H1 (cell line): Measurements from ENCODE around the gene F11. TPM values are rescaled to one million over a fixed set of nuclear protein-coding genes. Genes with fewer than 3 reads are reported as not detected.

Source experiments
- CTCF ChIA-PET: fragments of 300-600 bp; sonication (Branson Sonifier 250); formaldehyde crosslinking; loops from one replicate; lab custom pipeline; 2021; ENCODE audit not compliant: partially characterized antibody; lab: Charles Lee
- POLR2A ChIA-PET: fragments of 300-600 bp; sonication (Branson Sonifier 250); formaldehyde crosslinking; loops from one replicate; lab custom pipeline; 2021; ENCODE audit warnings: inconsistent platforms; ENCODE audit not compliant: partially characterized antibody; lab: Charles Lee
- DNase-seq, 2 experiments: peaks; one replicate each; pipeline versions ENCODE4 v3.0.0 to v3.0.0-alpha.2; 2010 to 2022; ENCODE audit warnings: low spot score in 2 of 2, low read depth in 1 of 2, mixed read lengths in 1 of 2
- FAIRE-seq: peaks from 2 replicates; lab custom pipeline; 2011; peaks lifted over from hg19 to GRCh38; lab: Jason Lieb, UNC
- H2AFZ ChIP-seq: 2 replicates; pipeline ENCODE4 v1.8.1; 2012; ENCODE audit warnings: low read length, inconsistent platforms
- H2AK5ac ChIP-seq: 2 replicates; pipeline ENCODE4 v1.6.1; 2013; ENCODE audit warnings: low read depth, low read length
- H2BK120ac ChIP-seq: replicated peaks from 2 replicates; pipeline ENCODE3; 2013; ENCODE audit warnings: low read depth, low read length, inconsistent platforms
- H2BK12ac ChIP-seq: 2 replicates; pipeline ENCODE4 v1.6.1; 2013; ENCODE audit warnings: low read depth, low read length
- H2BK15ac ChIP-seq: 2 replicates; pipeline ENCODE4 v1.6.1; 2013; ENCODE audit warnings: low read length
- H2BK20ac ChIP-seq: 2 replicates; pipeline ENCODE4 v1.6.1; 2013; ENCODE audit warnings: low read length
- H2BK5ac ChIP-seq: 2 replicates; pipeline ENCODE4 v1.6.1; 2013; ENCODE audit warnings: low read depth, low read length
- H3K14ac ChIP-seq: 2 replicates; pipeline ENCODE4 v1.6.1; 2013; ENCODE audit warnings: inconsistent platforms; ENCODE audit not compliant: insufficient read length
- H3K18ac ChIP-seq: 2 replicates; pipeline ENCODE4 v1.6.1; 2013; ENCODE audit warnings: low read length; ENCODE audit errors: extremely low read depth
- H3K23ac ChIP-seq: 2 replicates; pipeline ENCODE4 v1.6.1; 2013; ENCODE audit warnings: inconsistent platforms; ENCODE audit not compliant: insufficient read length
- H3K23me2 ChIP-seq: 2 replicates; pipeline ENCODE4 v1.6.1; 2013; ENCODE audit warnings: low read depth, low read length
- H3K27ac ChIP-seq: 2 replicates; pipeline ENCODE4 v1.6.1; 2011; ENCODE audit warnings: low read depth, low read length, inconsistent platforms
- H3K27me3 ChIP-seq, 4 experiments: replicated peaks in 1 of 4; 1 replicate in 1 of 4; 2 replicates in 3 of 4; pipeline versions ENCODE4 v1.6.1 to v1.8.1; 2011 to 2013; ENCODE audit warnings: low read length in 3 of 4, mild to moderate bottlenecking in 3 of 4, inconsistent platforms in 2 of 4, mixed read lengths in 2 of 4, moderate library complexity in 1 of 4; ENCODE audit not compliant: control insufficient read depth in 3 of 4, insufficient read depth in 3 of 4; ENCODE audit errors: extremely low read depth in 1 of 4
- H3K36me3 ChIP-seq, 4 experiments: 2 replicates each; pipeline versions ENCODE4 v1.6.1 to v1.8.1; 2011 to 2013; ENCODE audit warnings: mild to moderate bottlenecking in 4 of 4, low read length in 3 of 4, moderate library complexity in 2 of 4, control low read depth in 1 of 4, inconsistent platforms in 1 of 4; ENCODE audit not compliant: insufficient read depth in 4 of 4, control insufficient read depth in 2 of 4
- H3K4ac ChIP-seq: replicated peaks from 2 replicates; pipeline ENCODE3; 2013; ENCODE audit warnings: low read length, low read depth, mixed read lengths, inconsistent platforms; ENCODE audit not compliant: insufficient read length
- H3K4me1 ChIP-seq, 4 experiments: replicated peaks in 1 of 4; 1 replicate in 1 of 4; 2 replicates in 3 of 4; pipeline versions ENCODE4 v1.6.1 to v1.8.1; 2011 to 2013; ENCODE audit warnings: low read length in 3 of 4, inconsistent platforms in 2 of 4, mixed read lengths in 1 of 4; ENCODE audit not compliant: insufficient read depth in 4 of 4, control insufficient read depth in 3 of 4
- H3K4me2 ChIP-seq, 2 experiments: 2 replicates each; pipeline versions ENCODE4 v1.6.1 to v1.8.1; 2011 to 2013; ENCODE audit warnings: low read depth in 2 of 2, low read length in 2 of 2, control low read depth in 1 of 2, inconsistent platforms in 1 of 2, mild to moderate bottlenecking in 1 of 2; ENCODE audit not compliant: insufficient read depth in 1 of 2
- H3K4me3 ChIP-seq, 4 experiments: fragments of 200-600, 300-600 bp in 1 of 4; sonication (generic), shearing (Covaris generic), sonication (Bioruptor Twin) in 1 of 4; 2 replicates each; pipeline versions ENCODE4 v1.5.1 to v1.8.1; 2011 to 2016; ENCODE audit warnings: low read length in 4 of 4, low read depth in 3 of 4, control low read depth in 2 of 4, inconsistent platforms in 2 of 4, mild to moderate bottlenecking in 2 of 4, mixed read lengths in 1 of 4, moderate library complexity in 1 of 4; ENCODE audit not compliant: insufficient read depth in 2 of 4; ENCODE audit errors: extremely low read depth in 1 of 4
- H3K56ac ChIP-seq: replicated peaks from 2 replicates; pipeline ENCODE3; 2013; ENCODE audit warnings: low read depth, mild to moderate bottlenecking, mixed read lengths, low read length, inconsistent platforms; ENCODE audit not compliant: insufficient read length
- H3K79me1 ChIP-seq: 2 replicates; pipeline ENCODE4 v1.6.1; 2013; ENCODE audit warnings: low read depth, low read length, control low read depth
- H3K79me2 ChIP-seq, 2 experiments: 2 replicates each; pipeline versions ENCODE4 v1.6.1 to v1.8.1; 2012 to 2013; ENCODE audit warnings: low read length in 2 of 2, mild to moderate bottlenecking in 2 of 2, inconsistent platforms in 1 of 2; ENCODE audit not compliant: insufficient read depth in 2 of 2, control insufficient read depth in 1 of 2
- H3K9ac ChIP-seq, 4 experiments: replicated peaks in 1 of 4; 1 replicate in 1 of 4; 2 replicates in 3 of 4; pipeline versions ENCODE4 v1.6.1 to v1.8.1; 2011 to 2013; ENCODE audit warnings: low read depth in 3 of 4, low read length in 3 of 4, control low read depth in 2 of 4, mild to moderate bottlenecking in 2 of 4, moderate library complexity in 2 of 4, inconsistent platforms in 1 of 4; ENCODE audit errors: extremely low read depth in 1 of 4
- H3K9me3 ChIP-seq, 2 experiments: 2 replicates each; pipeline versions ENCODE4 v1.6.1 to v1.8.1; 2012 to 2013; ENCODE audit warnings: mild to moderate bottlenecking in 2 of 2, moderate library complexity in 2 of 2, control low read depth in 1 of 2, inconsistent platforms in 1 of 2, low read depth in 1 of 2, low read length in 1 of 2, mixed read lengths in 1 of 2; ENCODE audit not compliant: insufficient read depth in 2 of 2
- H4K20me1 ChIP-seq, 2 experiments: replicated peaks in 1 of 2; 2 replicates each; pipeline versions ENCODE3 to v1.8.1; 2011 to 2013; ENCODE audit warnings: inconsistent platforms in 2 of 2, low read length in 2 of 2, mild to moderate bottlenecking in 1 of 2; ENCODE audit not compliant: insufficient read depth in 2 of 2, control insufficient read depth in 1 of 2
- H4K5ac ChIP-seq: 2 replicates; pipeline ENCODE4 v1.6.1; 2013; ENCODE audit warnings: low read length, low read depth, mixed read lengths, inconsistent platforms; ENCODE audit not compliant: insufficient read length
- H4K8ac ChIP-seq: 2 replicates; pipeline ENCODE4 v1.8.0; 2013; ENCODE audit warnings: mild to moderate bottlenecking, moderate library complexity, low read length, inconsistent platforms; ENCODE audit not compliant: insufficient read depth; ENCODE audit errors: extremely low read depth
- H4K91ac ChIP-seq: replicated peaks from 2 replicates; pipeline ENCODE3; 2013; ENCODE audit warnings: low read length, mixed read lengths, inconsistent platforms; ENCODE audit not compliant: insufficient read length
- CHD1 ChIP-seq: IDR thresholded peaks from 2 replicates; pipeline ENCODE4 v1.6.1; 2012; ENCODE audit warnings: low read depth, low read length, improper control_type of control experiment
- RXRA ChIP-seq: IDR thresholded peaks from 2 replicates; pipeline ENCODE4 v1.6.1; 2011; ENCODE audit warnings: low read depth, mild to moderate bottlenecking, low read length, moderate library complexity; ENCODE audit not compliant: insufficient read depth
- SP2 ChIP-seq: IDR thresholded peaks from 2 replicates; pipeline ENCODE4 v1.6.1; 2012; ENCODE audit warnings: mild to moderate bottlenecking, low read length, inconsistent platforms
- TAF1 ChIP-seq: IDR thresholded peaks from 2 replicates; pipeline ENCODE4 v1.6.1; 2011; ENCODE audit warnings: mild to moderate bottlenecking, low read depth, low read length
- TCF12 ChIP-seq: IDR thresholded peaks from 2 replicates; pipeline ENCODE4 v1.6.1; 2011; ENCODE audit warnings: low read depth, mild to moderate bottlenecking, low read length
- WGBS, 2 experiments: shearing (Covaris generic) in 1 of 2; methylation state at CpG; one replicate each; pipeline versions ENCODE4 v1.1.6 to v1.1.7; 2013 to 2015; ENCODE audit warnings: low lambda C conversion rate in 2 of 2, mixed read lengths in 2 of 2, inconsistent platforms in 1 of 2, low coverage in 1 of 2, missing lambda C conversion rate in 1 of 2; ENCODE audit not compliant: insufficient replicate concordance in 2 of 2, insufficient coverage in 1 of 2, insufficient read length in 1 of 2; ENCODE audit errors: extremely low coverage in 1 of 2, missing lambda C conversion rate in 1 of 2; 5-methylcytosine and 5-hydroxymethylcytosine counted together
- polyA plus RNA-seq, 7 experiments: library from polyadenylated mRNA; depleted of rRNA in 3 of 7; stranded (reverse) in 5 of 7; unstranded in 2 of 7; fragments of >200 nt in 5 of 7; fragments of 200-250 nt in 2 of 7; gene quantifications; 1 replicate in 5 of 7; 2 replicates in 1 of 7; 4 replicates in 1 of 7; pipeline versions ENCODE4 v1.2.1 to v1.2.3, GENCODE V29; 2011 to 2013; ENCODE audit warnings: missing spikeins in 2 of 7, mixed read lengths in 2 of 7
- total RNA-seq: library from RNA; stranded (reverse); fragmentation: NEBNext Ultra II Directional; extraction: Animal tissue kit (Norgen Biotek cat#: 25700); gene quantifications from 2 replicates; pipeline ENCODE4 v1.2.1, GENCODE V29; 2021
- TF ChIP-seq, protein P1 (sequence below): IDR thresholded peaks from 2 replicates; pipeline ENCODE4 v1.6.1; 2012; ENCODE audit warnings: inconsistent platforms
- TF ChIP-seq, protein P2 (sequence below): IDR thresholded peaks from 2 replicates; pipeline ENCODE4 v1.6.1; 2011; ENCODE audit warnings: low read length, improper control_type of control experiment

The F11 gene
- total and polyA plus RNA-seq, 2 of the 8 experiments (the other 6 are each of a cell fraction or from before 2014, with no cell fraction given), result 0.27 to 0.99 TPM

DNA sequence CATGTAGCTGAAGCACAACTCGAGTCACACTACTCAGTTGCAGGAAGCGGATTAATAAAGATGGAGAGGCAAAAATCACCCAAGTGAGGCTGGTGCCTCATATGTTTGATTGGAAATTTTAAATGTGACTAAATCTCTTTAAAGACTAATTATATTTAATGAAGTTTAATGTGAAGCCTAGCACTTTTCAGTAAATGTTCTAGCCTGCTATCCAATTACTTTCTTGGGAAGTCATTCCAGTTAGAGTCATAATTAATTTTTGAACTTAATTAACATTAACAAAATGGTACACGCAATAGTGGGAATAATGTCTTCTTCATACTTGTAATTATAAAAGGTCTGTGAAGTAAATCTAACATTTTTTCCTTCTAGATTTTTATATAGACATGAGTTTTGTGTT, 20.6 kb downstream of the F11 start:
- Histone ChIP-seq H3K27me3 (no peaks in the 10 kb centered on the region), H3K18ac (no peak overlapping the region), H2BK12ac (no peak overlapping the region), H4K5ac (no peak overlapping the region), H2AK5ac (no peak overlapping the region), H3K56ac (no peak overlapping the region), H2AFZ (no peak overlapping the region), H3K79me1 (no peaks in the 10 kb centered on the region), H2BK120ac (no peak overlapping the region), H4K20me1 (no peaks in the 10 kb centered on the region), H3K36me3 (no peaks in the 10 kb centered on the region), H4K8ac (no peak overlapping the region), H3K27ac (no peak overlapping the region), H3K79me2 (no peaks in the 10 kb centered on the region), H4K91ac (no peak overlapping the region), H3K23ac (no peak overlapping the region), H3K23me2 (no peaks in the 10 kb centered on the region), H3K4me2 (no peak overlapping the region), H3K4ac (no peak overlapping the region), H3K9ac (no peak overlapping the region), H3K4me3 (no peak overlapping the region), H3K9me3 (no peaks in the 10 kb centered on the region), H2BK5ac (no peak overlapping the region), H2BK15ac (no peak overlapping the region), H2BK20ac (no peak overlapping the region), H3K4me1 (peaks cover 0 to 4% (median under 1%) of the 10 kb centered on the region in 4 experiments; a peak in 1 of 7 replicates), H3K14ac (no peak overlapping the region)
- POLR2A ChIA-PET, result interaction anchor here (1.8 kb wide), 1 partner anchor 21 kb away, joined by 7 read pairs; the partner anchor contains the start of gene F11
- CTCF ChIA-PET, result no interaction called here
- no peak for TF ChIP-seq CHD1
- TF ChIP-seq TAF1, result no peak
- TF ChIP-seq, protein P1, sequence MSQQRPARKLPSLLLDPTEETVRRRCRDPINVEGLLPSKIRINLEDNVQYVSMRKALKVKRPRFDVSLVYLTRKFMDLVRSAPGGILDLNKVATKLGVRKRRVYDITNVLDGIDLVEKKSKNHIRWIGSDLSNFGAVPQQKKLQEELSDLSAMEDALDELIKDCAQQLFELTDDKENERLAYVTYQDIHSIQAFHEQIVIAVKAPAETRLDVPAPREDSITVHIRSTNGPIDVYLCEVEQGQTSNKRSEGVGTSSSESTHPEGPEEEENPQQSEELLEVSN, result no peak
- no peak for TF ChIP-seq TCF12
- TF ChIP-seq, protein P2, sequence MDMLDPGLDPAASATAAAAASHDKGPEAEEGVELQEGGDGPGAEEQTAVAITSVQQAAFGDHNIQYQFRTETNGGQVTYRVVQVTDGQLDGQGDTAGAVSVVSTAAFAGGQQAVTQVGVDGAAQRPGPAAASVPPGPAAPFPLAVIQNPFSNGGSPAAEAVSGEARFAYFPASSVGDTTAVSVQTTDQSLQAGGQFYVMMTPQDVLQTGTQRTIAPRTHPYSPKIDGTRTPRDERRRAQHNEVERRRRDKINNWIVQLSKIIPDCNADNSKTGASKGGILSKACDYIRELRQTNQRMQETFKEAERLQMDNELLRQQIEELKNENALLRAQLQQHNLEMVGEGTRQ, result no peak
- TF ChIP-seq RXRA, result no peak
- no peak for TF ChIP-seq SP2
- no peak for DNase-seq
- WGBS, 2 experiments, result 98% methylated on average over 3 of the region's 3 CpGs; no CpG with 5 or more reads in 1 of the 2 experiments
- no peak for FAIRE-seq
